GM12873 (cell line): Measurements from ENCODE around the gene POLR1B.
A peak's percentile ranks its signal among the peaks of the same experiment; 100 is the strongest.

Source experiments
- CTCF ChIP-seq: IDR thresholded peaks from 2 replicates; pipeline ENCODE4 v1.5.1; 2012; ENCODE audit warnings: low read depth, mild to moderate bottlenecking, moderate library complexity, low read length, control low read depth; ENCODE audit not compliant: insufficient read depth; ENCODE audit errors: missing control alignments

Gene POLR1B

GRCh38 chr2:112572005-112572404 lies 29.7 kb downstream of the POLR1B start:
- TF ChIP-seq CTCF = no peak

GRCh38 chr2:112577756-112578155 lies 35.5 kb downstream of the POLR1B start:
- TF ChIP-seq CTCF = no peak

DNA sequence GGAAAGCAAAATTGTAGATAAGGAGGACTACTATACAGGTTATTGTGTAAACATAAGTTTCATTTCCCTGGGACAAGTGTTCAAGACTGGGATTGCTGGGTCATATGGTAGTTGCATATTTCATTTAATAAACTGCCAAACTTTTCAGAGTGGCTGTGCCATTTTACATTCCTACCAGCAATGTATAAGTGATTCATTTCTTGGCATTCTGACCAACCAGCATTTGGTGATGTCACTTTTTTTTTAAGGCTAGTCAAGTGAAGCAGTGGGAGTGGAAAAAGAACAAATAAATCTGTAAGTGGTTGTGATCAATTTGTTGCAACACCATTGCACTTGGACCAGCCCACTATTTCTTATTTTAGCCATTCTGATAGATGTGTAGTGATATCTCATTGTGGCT lies 37.0 kb downstream of the POLR1B start:
- no peak for TF ChIP-seq CTCF

- no peak for TF ChIP-seq CTCF
These were observed 37.8 kb downstream of the POLR1B start for GRCh38 chr2:112580084-112580483.

DNA sequence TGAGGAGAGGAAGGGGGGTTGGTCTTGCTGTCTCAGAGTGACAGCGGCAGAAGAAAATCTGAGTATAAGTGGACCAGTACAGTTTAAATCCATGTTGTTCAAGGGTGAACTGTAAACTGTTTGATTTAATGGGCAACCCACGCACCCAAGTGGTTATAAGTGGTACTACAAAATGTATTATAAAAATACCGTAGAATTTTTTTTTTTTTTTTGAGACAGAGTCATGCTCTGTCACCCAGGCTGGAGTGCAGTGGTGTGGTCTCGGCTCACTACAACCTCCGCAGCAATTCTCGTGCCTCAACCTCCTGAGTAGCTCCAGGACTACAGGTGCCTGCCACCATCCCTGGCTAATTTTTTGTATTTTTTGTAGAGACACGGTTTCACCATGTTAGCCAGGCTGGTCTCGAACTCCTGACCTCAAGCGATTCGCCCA lies 40.1 kb downstream of the POLR1B start:
- TF ChIP-seq CTCF = peak; percentile 51

DNA sequence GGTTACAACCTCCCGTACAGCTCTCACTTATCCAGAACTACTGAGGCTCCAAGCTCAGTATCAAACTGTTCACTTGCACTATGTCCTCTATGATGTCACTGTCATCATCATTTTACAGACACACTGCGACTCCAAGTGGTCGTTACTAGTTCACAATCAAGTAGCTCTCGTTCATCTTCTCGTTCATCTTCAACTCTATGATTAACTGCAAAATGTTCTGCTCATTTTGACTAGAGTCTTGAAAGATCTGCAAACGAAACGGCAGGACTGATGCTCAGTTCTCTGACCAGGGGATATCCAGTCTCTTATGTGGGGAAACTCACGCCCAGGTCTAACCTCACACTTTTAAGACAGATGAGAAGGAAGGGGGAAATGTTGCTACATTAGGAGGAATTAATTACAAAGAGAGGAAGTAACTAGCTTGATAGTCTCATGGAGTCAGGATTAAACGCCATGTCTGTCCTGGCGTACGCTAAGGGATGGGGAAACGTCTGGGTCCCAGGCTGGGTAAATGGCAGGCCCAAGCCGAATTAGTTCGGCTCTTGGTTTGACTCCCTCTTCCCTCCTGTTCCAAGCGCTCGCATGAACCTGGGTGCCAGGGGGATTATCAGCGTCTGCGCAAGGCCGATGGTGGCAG lies 41.4 kb downstream of the POLR1B start:
- no peak for TF ChIP-seq CTCF

DNA sequence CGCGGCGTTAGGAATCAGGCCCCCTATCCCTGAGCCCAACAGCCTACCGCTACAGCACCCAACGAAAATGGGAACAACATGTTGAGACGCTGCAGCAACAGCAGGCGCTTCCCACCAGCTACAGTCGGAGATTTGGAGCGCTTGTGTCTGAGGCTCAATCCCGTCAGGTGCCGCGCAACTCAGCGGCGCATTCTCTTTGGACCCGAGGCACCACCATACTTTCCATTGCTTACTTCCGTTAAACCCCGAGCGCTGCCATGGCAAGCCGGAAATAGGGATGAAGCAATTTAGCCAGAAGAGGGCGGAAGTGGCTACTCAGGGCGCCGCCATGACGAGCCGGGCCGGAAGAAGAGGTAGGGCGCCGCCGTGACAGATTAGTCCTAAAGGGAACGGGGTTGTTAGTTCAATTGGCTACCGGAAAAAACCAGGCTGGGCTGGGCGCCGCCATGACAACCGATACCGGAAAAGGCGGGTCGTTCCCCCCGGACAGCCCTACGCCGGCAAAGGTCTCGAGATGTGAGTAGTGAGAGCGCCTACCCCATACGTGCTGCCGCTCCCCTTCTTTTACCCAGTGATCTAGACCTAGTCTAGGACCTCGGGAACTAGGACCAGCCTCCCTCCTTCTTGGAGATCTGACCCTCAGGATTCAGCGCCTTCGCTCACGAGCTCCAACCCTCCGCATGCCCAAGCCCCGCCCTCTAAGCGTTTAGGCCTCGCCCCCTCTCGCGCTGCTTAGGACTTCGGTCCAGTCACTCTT lies 42.0 kb downstream of the POLR1B start, which contains the start of gene CHCHD5:
Gene CHCHD5 (plus strand): TSS at position 476 of the 757 bp plus-strand sequence. CDS start 39 bp downstream, at position 515.
- TF ChIP-seq CTCF = no peak
